Muscle layer of colon (tissue), 2 donors: ENCODE measurements around the gene SMKR1.

ENCODE experiments used
- H3K27ac ChIP-seq: one replicate; pipeline ENCODE4 v1.7.0; 2013; ENCODE audit warnings: low read depth, mild to moderate bottlenecking, low read length, moderate library complexity
- H3K27me3 ChIP-seq, 2 donors: one replicate each; pipeline ENCODE4 v1.7.0; 2013; ENCODE audit warnings: low read length in 2 of 2, mild to moderate bottlenecking in 2 of 2; ENCODE audit not compliant: insufficient read depth in 2 of 2, control insufficient read depth in 1 of 2
- H3K36me3 ChIP-seq: one replicate; pipeline ENCODE4 v1.7.0; 2013; ENCODE audit warnings: mild to moderate bottlenecking, low read length; ENCODE audit not compliant: insufficient read depth
- H3K4me1 ChIP-seq: one replicate; pipeline ENCODE4 v1.7.0; 2013; ENCODE audit warnings: mild to moderate bottlenecking, low read length; ENCODE audit not compliant: insufficient read depth
- H3K4me3 ChIP-seq, 2 donors: one replicate each; pipeline ENCODE4 v1.7.0; 2013; ENCODE audit warnings: low read length in 2 of 2, low read depth in 1 of 2, mild to moderate bottlenecking in 1 of 2, moderate library complexity in 1 of 2
- H3K9ac ChIP-seq: one replicate; pipeline ENCODE4 v1.7.0; 2013; ENCODE audit warnings: low read length
- H3K9me3 ChIP-seq: one replicate; pipeline ENCODE4 v1.7.0; 2013; ENCODE audit warnings: mild to moderate bottlenecking, low read length
- donor health status: abdominal sarcoma.
- donor health status: Adenocarcinoma of cecum.

The SMKR1 gene

DNA sequence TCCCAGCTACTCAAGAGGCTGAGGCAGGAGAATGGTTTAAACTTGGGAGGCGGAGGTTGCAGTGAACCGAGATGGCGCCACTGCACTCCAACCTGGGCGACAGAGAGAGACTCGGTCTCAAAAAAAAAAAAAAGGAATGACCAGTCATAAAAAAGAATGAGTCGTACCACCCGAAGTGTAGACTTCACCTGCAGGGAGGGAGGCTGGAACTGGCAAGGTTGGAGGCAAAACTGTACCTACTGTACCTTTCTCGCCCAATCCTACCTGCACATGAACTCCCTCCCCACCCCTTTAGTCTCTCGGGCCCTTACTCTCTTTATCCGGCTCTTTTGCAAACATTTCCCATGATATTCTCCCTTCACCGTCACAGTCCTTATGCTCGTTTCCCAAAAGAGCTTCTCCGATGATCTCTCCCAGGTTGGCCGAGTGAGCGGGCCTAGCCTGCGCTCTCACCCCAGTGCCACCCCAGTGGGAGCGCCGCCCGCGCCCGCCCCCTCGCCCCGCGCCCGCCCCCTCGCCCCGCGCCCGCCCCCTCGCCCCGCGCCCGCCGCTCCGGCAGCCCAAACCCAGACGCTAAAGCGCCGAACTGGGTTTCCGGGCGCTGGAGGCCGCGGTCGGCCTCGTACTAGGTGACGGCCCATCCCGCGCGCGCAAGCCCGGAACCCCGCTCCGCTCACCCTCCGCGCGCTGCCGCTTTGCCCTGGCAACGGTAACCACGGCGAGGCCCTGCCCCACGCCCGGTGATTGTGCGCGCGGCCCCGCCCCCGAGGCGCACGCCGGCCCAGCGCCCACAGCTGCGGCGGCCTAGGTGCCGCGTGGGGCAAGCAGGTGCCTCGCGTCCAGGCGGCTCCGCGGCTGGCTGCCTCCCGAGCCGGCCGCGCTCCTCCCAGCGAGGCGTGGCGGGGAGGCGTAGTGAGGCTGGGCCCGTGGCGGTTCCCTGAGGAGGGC, at the start of gene SMKR1:
Gene SMKR1 (plus strand): TSS at position 772 of the 948 bp plus-strand sequence. CDS start 294 bp downstream, outside the sequence.
- Histone ChIP-seq H3K36me3 (no peaks in the 10 kb centered on the region), H3K4me1 (no peaks in the 10 kb centered on the region), H3K4me3 (peak within 1 kb of the TSS; percentile 38 to 49), H3K27ac (no peak within 1 kb of the TSS), H3K9ac (no peak within 1 kb of the TSS), H3K27me3 (peaks cover 0 to 9% of the 10 kb centered on the region in 2 donors), H3K9me3 (no peaks in the 10 kb centered on the region)

DNA sequence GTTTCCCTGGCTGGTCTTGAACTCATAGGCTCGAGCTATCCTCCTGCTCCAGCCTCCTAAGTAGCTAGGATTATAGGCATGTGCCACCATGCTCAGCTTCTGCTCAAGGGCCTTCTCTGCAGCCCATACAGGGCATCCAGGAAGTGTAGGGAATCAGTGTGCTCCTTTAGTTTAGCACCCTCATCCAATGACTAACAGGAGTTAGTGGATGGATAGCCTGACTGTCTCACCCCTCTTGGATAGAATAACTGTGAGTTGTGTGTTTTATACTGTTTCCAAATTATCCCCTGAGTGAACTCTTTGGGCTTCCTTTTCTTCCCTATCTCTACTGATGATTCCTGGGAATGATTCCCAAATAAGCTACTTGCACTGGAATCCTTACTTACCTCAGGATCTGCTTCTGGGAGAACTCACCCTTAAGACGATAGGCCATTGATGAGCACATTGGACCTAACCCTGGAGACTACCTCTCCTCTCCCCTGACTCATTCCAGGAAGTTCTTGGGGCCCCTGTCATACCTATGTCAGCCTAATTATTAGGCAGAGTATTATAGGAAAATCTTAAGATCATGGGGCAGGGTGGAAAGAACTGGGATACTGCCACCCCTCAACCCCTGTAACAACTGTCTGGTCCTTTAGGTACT, 49.6 kb upstream of the SMKR1 start:
- H3K9ac ChIP-seq = no peak overlapping the region
- peaks cover 5% of the 10 kb centered on the region for H3K9me3 ChIP-seq
- H3K27ac ChIP-seq = no peak overlapping the region
- no peaks in the 10 kb centered on the region for H3K4me1 ChIP-seq
- H3K27me3 ChIP-seq = no peaks in the 10 kb centered on the region
- H3K36me3 ChIP-seq = no peaks in the 10 kb centered on the region
- H3K4me3 ChIP-seq = no peak overlapping the region

- peaks cover 5% of the 10 kb centered on the region for H3K9me3 ChIP-seq
- H3K9ac ChIP-seq = no peak overlapping the region
- H3K27ac ChIP-seq = no peak overlapping the region
- no peak overlapping the region for H3K4me3 ChIP-seq
- no peaks in the 10 kb centered on the region for H3K4me1 ChIP-seq
- H3K27me3 ChIP-seq = no peaks in the 10 kb centered on the region
- H3K36me3 ChIP-seq = no peaks in the 10 kb centered on the region
These were observed 48.7 kb upstream of the SMKR1 start for GRCh38 chr7:129453510-129454248.

DNA sequence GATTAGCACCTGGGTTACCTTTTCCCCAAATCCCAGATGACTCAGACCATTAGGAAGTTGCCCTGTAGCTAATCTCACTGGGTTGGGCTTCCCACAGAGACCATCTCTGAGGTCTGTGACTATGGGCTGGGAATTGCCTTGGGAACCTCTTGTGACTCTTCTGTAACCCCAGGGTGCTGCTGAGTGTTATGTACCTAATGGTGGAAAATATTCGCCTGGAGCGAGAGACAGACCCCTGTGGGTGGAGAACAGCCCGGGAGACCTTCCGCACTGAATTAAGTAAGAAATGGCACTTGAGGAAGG, 48.1 kb upstream of the SMKR1 start:
- H3K27me3 ChIP-seq = no peaks in the 10 kb centered on the region
- H3K9me3 ChIP-seq = no peaks in the 10 kb centered on the region
- H3K4me1 ChIP-seq = no peaks in the 10 kb centered on the region
- no peak overlapping the region for H3K9ac ChIP-seq
- H3K4me3 ChIP-seq = no peak overlapping the region
- H3K36me3 ChIP-seq = no peaks in the 10 kb centered on the region
- H3K27ac ChIP-seq = no peak overlapping the region

DNA sequence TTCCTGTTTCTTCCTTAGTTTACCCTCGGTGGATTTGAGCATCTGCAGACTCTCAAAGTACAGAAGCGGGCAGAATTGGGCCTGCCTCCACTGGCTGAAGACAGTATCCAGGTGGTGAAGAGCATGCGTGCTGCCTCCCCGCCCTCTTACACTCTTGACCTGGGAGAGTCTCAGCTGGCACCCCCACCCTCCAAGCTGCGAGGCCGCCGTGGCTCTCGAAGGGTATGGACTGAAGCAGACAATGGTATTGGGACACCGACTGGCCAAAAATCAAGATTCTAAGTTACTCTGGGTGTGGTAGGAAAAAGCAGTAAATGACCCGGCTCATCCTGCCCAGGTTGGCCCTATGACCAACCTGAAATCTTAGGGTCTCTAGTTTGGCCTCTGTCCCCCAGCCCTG, 45.9 kb upstream of the SMKR1 start:
- H3K9ac ChIP-seq = no peak overlapping the region

DNA sequence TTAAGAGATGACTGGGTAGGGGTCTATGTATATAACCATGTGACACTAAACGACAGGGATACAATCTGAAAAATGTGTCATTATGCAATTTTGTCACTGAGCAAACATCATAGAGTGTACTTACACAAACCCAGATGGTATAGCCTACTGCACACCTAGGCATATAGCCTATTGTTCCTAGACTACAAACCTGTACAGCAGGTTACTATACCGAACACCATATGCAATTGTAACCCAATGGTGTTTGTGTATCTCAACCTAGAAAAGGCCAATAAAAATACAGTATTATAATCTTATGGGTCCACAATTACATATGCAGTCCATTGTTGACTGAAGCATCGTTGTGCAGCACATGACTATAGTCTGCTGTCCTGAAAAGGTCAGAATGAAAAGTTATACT, 45.2 kb upstream of the SMKR1 start:
- no peaks in the 10 kb centered on the region for H3K27me3 ChIP-seq
- H3K4me3 ChIP-seq = no peak overlapping the region
- H3K4me1 ChIP-seq = no peaks in the 10 kb centered on the region
- no peaks in the 10 kb centered on the region for H3K9me3 ChIP-seq
- H3K27ac ChIP-seq = no peak overlapping the region
- H3K36me3 ChIP-seq = no peaks in the 10 kb centered on the region
- H3K9ac ChIP-seq = no peak overlapping the region

More for the DNA sequence above, 45.9 kb upstream of the SMKR1 start:
- Histone ChIP-seq H3K27ac (no peak overlapping the region), H3K36me3 (no peaks in the 10 kb centered on the region), H3K4me3 (no peak overlapping the region), H3K9me3 (no peaks in the 10 kb centered on the region), H3K4me1 (no peaks in the 10 kb centered on the region), H3K27me3 (no peaks in the 10 kb centered on the region)

DNA sequence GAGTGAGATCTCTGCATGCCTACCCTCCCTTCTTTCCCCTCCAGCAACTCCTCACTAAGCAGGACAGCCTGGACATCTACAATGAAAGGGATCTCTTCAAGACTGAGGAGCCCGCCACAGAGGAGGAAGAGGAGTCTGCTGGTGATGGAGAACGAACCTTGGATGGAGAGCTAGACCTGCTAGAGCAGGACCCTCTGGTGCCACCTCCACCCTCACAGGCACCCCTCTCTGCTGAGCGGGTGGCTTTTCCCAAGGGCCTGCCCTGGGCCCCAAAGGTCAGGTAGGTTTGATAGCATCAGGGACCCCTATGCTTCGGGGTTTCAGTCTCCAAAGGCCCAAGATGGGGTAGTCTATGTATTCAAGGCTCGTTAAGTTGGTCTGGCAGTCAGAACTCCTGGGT, 44.2 kb upstream of the SMKR1 start:
- Histone ChIP-seq H3K4me3 (no peak overlapping the region), H3K27ac (no peak overlapping the region), H3K27me3 (no peaks in the 10 kb centered on the region), H3K36me3 (no peaks in the 10 kb centered on the region), H3K9me3 (no peaks in the 10 kb centered on the region), H3K9ac (no peak overlapping the region), H3K4me1 (no peaks in the 10 kb centered on the region)

GRCh38 chr7:129461809-129462208, 40.5 kb upstream of the SMKR1 start:
- H3K4me1 ChIP-seq = no peaks in the 10 kb centered on the region
- H3K36me3 ChIP-seq = no peaks in the 10 kb centered on the region
- H3K27ac ChIP-seq = no peak overlapping the region
- H3K9me3 ChIP-seq = no peaks in the 10 kb centered on the region
- no peak overlapping the region for H3K9ac ChIP-seq
- H3K27me3 ChIP-seq = no peaks in the 10 kb centered on the region
- no peak overlapping the region for H3K4me3 ChIP-seq

- no peak overlapping the region for H3K27ac ChIP-seq
- H3K9me3 ChIP-seq = no peaks in the 10 kb centered on the region
- no peaks in the 10 kb centered on the region for H3K36me3 ChIP-seq
- H3K27me3 ChIP-seq = no peaks in the 10 kb centered on the region
- no peak overlapping the region for H3K9ac ChIP-seq
- H3K4me3 ChIP-seq = no peak overlapping the region
- no peaks in the 10 kb centered on the region for H3K4me1 ChIP-seq
These were observed 39.9 kb upstream of the SMKR1 start for GRCh38 chr7:129462420-129462819.

DNA sequence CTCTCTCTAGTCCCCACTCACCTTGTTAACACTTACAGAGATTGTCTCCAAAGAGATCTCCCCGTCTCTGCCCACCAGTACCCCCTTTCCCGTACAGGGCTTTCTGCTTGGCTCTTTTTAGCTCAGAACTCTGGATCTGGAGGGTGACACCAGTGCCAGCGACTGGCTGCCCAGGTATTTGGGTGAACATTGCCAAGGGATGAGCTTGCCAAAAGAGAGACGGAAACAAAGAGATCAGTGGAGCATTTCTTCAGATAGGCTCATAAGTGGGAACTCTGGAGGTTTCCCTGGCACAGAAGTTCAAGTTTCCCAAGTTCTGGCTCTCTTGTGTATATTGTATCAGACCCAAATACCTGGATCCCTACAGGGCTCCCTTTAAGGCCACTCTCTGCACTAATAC, 38.1 kb upstream of the SMKR1 start:
- Histone ChIP-seq H3K4me1 (no peaks in the 10 kb centered on the region), H3K9me3 (no peaks in the 10 kb centered on the region), H3K27me3 (no peaks in the 10 kb centered on the region), H3K27ac (no peak overlapping the region), H3K9ac (no peak overlapping the region), H3K4me3 (no peak overlapping the region), H3K36me3 (no peaks in the 10 kb centered on the region)

- no peak overlapping the region for H3K9ac ChIP-seq
- H3K4me1 ChIP-seq = no peaks in the 10 kb centered on the region
- H3K27ac ChIP-seq = no peak overlapping the region
- H3K4me3 ChIP-seq = no peak overlapping the region
- H3K9me3 ChIP-seq = no peaks in the 10 kb centered on the region
- H3K36me3 ChIP-seq = no peaks in the 10 kb centered on the region
- H3K27me3 ChIP-seq = no peaks in the 10 kb centered on the region
These were observed 37.3 kb upstream of the SMKR1 start for GRCh38 chr7:129465080-129465479.
